Central memory CD4-positive, alpha-beta T cell (primary cell): Measurements from ENCODE around the gene SYCE3.
"Not testable (repeated sequence)": the region's sequence is repeated elsewhere in the genome, so short reads cannot be mapped to it uniquely, and the experiment has no call there.

Experiments
- DNase-seq: peaks from one replicate; pipeline ENCODE4 v3.0.0; 2022
- total RNA-seq, 3 experiments: gene quantifications; one replicate each; lab custom pipeline; 2026; lab: John Stamatoyannopoulos, UW

The SYCE3 gene, protein sequence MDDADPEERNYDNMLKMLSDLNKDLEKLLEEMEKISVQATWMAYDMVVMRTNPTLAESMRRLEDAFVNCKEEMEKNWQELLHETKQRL
- total RNA-seq, result 0 to 0.19 (median 0) reads per million in 3 experiments

DNA sequence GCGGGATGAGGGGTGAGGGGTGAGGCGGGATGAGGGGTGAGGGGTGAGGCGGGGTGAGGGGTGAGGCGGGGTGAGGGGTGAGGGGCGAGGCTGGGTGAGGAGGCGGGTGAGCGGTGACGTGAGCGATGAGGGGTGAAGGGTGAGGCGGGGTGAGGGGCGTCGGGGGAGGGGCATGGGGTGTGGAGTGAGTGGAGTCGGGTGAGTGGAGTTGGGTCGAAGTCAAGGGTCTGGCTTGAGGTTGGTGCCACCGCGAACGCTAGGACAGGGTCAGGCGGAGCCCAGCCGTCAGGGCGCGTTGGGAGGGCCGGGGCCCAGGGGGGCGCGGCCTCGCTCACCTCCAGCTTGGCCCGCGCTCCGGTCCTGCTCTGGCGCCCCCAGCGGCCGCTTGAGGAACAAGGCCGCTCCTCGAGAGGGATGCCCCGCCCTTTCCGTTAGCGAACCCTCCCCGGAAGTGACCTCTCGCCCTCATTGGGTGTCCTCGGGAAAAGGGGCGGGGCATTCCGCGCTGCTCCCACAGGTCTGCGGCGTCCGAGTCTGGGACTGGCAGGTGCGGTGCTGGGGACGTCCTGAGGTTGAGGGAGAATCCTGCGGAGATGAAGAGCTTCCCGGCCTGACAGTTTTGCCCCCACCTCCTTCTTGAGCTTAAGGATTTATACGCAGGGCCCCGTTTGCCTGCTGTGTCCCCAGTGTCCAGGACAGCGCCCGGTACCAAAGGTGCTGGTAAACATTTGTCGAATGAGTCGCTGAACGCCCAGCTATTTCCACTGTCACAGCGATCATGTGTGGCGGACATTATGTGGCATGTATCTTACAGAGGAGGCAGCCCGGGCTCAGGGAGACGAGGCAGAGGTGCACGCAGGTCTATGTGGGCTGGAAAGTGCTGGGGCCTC is at the start of gene SYCE3:
Gene SYCE3 (minus strand): TSS at position 397 of the 890 bp plus-strand sequence. CDS start 6,514 bp downstream, outside the sequence.
- DNase-seq, result peak; percentile 95

DNA sequence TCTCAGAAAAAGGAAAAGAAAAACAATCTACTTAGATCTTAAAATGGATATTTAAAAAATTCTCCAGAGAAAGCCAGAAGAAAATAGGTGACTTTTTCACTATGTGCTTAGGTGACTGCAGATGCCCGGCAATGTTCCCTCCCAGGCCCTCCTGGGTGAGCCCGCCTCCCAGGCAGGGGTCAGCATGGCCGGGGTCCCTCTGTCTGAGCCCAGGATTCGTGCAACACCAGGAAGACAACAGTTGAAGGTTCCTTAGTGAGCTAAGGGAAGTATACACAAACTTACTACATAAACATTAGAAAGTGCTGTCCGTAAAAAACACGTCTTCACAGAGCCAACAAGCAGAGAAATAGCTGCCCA is 49.4 kb upstream of the SYCE3 start:
- DNase-seq, result no peak

DNA sequence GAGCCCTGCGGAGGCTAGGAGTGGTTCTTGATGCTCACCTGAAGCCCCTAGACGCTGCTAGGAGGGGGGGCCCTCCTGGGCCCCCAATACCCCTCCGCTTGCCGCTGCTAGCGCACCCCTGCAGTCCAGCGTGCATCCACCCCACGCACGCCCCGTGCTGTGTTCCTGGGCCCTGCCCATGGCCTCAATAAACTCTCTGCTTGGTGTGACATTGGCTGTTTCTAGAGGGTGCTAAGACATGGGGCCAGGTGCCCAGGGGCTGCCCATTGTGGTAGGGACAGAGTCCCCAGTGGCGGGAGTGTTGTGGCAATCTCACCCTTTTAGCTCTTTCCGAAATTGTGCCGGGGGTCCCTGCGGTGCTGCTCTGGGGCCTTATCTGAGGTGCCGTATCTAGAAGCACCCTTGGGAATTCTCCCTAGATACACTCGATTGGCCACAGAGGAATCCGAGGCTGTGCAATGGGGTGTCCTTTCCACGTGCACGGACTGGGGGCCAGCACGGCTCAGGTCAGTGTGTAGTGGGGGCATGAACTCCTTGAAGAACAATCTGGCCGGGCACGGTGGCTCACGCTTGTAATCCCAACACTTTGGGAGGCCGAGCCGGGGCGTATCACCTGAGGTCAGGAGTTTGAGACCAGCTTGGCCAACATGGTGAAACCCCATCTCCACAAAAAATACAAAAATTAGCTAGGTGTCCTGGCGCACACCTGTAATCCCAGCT is 48.8 kb upstream of the SYCE3 start:
- no peak for DNase-seq

DNA sequence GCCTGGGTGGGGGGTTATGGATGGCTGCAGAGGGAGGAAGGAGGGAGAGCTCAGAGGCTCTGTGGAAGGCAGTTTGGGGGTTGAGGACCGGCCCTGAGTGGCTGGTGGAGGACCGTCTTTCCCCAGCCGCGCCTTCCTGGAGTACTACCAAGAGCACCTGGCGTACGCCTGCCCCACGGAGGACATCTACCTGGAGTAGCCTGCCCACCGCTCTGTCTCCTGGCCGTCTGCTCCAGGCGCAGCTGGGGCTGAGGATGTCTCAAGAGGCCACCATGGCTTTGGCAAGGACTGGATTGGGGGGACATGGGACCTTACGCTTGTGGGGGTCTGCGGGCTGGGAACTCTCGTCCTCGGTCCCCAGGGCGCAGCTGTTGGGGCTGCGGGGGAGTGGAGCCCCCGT is 47.9 kb upstream of the SYCE3 start:
- no peak for DNase-seq

DNA sequence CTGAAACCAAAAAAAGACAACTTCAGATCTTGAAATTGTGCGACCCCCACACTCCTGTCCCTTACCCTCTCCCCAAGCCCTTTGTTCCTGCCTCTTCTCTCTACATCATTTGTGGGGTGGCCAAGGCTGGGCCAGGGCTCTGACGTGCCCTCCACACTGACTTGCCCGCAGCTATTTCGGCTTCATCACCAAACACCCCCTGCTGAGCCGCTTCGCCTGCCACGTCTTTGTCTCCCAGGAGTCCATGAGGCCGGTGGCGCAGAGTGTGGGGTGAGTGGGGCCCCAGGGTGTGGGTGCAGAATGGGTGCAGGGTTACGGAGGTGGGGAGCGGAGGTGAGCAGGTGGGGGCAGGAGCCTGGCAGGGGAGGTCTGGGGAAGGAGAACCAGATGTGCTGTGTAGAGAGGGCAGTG is 47.3 kb upstream of the SYCE3 start:
- DNase-seq, result no peak

DNA sequence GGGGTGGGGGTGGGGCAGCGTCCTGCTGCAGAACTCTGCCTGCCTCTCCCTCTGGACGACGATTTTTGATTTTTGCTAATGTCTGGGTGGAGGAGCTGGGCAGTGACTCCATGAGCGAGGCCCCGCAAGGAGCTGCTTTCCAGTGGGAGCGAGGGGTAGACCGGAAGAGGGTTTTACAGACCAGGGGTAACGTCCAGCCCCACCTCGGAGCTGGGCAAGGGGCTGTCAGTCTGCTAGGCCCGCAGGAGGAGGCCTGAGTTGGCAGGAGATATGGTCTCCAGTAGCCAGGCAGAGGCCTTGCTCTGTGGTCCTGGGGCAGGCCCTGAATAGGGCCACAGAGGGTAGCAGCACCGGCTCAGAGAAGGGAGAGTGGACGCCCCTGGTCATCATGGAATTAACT is 46.9 kb upstream of the SYCE3 start:
- no peak for DNase-seq

DNA sequence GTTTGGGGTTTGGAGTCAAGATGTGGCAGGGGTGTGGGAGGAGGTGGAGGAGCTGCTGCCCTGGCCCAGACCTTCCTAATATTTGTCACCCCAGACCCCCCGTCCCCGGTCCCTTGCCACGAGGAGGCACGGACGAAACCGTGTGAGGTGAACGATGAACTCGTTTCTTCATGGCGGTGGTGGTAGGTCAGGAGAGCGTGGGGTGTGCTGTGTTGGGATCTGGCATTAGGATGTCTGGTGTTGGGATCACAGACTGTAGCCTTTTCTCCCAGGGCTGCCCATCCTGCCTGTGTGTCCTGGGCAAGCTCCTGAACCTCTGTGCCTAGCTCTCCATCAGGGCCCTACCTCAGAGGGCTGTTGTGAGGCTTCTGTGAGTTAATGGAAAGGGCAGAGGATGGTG is 46.3 kb upstream of the SYCE3 start:
- no peak for DNase-seq

DNA sequence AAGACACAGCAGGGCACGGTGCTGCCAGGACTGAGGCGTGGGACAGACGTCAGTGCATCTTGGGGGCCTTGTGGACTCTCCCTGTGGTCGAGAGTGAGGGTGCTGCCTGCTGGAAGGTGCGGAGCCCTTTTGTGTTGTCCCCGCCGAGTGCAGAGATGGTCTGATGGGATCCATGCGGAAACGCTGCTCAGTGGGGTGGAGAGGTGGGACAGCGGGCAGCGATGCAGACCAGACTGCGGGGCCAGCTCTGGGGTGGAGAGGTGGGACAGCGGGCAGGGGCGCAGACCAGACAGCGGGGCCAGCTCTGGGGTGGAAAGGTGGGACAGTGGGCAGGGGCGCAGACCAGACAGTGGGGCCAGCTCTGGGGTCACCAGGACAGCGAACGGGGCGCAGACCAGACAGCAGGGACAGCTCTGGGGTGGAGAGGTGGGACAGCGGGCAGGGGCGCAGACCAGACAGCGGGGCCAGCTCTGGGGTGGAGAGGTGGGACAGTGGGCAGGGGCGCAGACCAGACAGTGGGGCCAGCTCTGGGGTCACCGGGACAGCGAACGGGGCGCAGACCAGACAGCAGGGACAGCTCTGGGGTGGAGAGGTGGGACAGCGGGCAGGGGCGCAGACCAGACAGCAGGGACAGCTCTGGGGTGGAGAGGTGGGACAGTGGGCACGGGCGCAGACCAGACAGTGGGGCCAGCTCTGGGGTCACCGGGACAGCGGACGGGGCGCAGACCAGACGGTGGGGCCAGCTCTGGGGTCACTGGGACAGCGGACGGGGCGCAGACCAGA is 45.5 kb upstream of the SYCE3 start:
- not testable (repeated sequence) for DNase-seq

DNA sequence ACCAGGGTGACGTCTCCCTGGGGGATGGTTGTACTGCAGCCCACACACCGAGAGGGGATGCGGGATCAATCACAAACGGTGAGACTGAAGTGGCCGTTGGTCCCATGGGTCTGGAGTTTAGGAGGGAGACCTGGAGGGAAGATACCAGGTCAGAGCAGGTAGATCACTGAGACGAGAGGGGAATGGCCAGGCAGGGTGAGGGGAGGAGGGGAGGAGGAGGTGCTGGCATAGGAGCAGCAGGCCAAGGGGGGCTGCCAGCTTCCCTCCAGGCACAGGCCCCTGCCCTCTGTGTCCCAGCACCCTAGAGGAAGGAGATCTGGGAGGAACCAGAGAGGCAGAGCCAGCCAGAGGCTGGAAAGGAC is 44.9 kb upstream of the SYCE3 start:
- DNase-seq, result no peak

DNA sequence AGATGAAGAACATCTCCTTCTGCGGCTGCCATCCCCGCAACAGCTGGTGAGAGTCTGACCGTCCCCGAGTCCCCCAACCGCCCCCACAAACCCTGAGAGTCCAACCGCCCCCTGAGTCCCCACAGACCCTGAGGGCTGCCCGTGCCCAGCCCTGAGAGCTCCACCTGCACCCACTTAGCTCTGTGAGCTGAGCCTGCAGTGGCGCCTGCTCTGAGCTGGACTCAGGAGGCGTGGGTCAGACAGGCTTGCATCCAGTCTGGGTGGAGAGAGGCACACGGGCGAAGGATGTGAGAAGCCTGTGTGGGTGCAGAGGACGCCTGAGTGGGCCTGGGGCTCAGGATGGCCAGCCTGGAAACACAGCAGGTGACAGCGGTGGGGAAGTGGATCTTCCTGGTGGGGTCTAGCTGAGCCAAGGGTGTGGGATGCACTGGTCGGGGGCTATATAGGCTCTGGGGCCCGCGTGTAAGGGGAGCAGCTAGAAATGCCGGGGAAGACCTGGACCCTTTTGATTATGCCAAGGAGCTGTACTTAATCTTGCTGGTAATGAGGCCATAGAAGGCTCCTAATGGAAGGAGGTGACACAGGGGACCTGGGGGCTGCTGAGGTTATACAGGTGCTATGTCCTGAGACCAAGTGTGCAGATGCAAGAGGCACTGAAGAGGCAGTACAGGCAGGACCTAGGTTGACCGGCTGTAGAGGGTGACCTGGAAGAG is 44.4 kb upstream of the SYCE3 start:
- DNase-seq, result no peak

DNA sequence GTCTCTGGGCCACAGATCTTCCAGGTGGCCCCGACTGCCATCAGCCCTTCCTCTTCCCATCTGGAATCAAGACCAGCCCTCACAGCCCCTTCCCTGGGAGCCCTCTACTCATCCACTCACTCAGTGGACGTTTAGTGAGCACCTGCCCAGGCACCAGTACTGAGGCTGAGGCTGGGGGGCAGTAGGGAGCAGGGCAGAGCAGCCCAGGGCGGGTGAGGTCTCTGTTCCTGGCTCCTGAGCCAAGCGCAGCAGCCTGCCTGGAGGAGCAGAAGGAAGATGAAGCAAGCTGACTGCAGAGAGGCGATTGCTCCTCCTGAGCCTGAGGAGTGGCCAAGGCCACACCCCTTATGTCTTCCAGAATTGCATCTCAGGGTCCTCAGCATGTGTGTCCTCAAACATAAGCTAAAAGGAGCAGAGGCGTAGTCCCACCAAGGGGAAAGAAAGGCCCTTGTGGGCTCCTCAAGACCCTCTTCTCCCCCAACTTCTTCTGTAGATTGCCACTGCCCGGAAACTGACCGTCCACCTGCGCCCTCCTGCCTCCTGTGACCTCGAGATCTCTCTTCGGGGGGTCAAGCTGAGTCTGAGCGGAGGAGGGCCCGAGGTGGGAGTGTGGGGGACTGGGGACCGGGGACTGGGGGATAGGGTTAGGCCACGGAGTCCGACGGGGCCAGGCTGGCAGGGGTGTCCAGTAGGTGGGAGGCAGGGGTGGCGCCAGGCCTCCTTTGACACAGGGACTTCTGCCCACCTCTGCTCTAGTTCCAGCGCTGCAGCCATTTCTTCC is 43.6 kb upstream of the SYCE3 start:
- no peak for DNase-seq

DNA sequence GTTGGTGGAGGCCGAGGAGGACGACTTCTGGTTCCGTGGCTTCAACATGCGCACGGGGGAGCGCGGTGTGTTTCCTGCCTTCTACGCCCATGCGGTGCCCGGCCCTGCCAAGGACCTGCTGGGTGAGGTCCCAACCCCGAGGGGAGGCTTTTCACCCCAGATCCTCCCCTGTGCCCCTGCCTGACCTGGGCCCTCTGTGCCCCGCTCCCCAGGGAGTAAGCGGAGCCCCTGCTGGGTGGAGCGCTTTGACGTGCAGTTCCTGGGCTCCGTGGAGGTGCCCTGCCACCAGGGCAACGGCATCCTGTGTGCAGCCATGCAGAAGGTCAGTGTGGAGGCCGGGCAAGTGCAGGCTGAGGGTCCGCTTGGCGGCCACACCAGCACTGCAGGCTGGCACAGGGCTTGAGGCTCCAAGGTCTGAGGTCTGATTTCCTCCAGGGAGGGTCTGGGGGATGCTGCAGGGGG is 42.9 kb upstream of the SYCE3 start:
- no peak for DNase-seq

DNA sequence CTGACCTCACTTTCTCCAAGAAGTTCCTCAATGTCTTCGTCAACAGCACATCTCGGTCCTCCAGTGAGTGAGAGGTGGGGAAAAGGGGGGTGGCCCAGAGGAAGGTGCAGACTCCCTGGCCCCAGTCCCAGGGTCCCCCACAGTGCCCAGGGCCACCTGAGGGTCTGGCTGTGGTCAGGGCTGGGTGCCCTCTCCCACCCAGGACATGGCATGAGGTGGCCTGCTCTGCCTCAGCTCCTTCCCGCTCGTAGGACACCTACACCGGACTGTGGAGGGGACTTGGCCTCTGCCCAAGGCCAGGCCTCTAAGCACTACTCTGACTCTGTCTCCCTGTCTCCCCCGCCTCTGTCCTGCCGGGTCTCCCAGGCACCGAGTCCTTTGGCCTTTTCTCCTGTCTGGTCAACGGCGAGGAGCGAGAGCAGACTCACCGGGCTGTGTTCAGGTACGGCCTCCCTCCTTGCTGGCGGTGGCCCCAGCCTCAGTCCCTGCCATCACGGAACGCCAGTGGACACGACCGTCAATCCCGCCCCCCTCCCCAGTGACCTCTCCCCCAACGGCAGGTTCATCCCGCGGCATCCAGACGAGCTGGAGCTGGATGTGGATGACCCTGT is 42.4 kb upstream of the SYCE3 start:
- DNase-seq, result no peak

DNA sequence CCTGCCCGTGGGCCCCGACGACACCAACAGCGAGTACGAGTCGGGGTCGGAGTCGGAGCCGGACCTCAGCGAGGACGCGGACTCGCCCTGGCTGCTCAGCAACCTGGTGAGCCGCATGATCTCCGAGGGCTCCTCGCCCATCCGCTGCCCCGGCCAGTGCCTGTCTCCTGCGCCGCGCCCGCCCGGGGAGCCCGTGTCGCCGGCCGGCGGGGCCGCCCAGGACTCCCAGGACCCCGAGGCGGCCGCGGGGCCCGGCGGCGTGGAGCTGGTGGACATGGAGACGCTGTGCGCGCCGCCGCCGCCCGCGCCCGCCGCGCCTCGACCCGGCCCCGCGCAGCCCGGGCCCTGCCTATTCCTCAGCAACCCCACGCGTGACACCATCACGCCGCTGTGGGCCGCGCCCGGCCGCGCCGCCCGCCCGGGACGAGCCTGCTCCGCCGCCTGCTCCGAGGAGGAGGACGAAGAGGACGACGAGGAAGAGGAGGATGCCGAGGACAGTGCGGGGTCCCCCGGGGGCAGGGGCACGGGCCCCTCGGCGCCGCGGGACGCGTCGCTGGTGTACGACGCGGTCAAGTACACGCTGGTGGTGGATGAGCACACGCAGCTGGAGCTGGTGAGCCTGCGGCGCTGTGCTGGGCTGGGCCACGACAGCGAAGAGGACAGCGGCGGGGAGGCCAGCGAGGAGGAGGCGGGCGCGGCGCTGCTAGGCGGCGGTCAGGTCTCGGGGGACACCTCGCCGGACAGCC is 41.7 kb upstream of the SYCE3 start:
- no peak for DNase-seq

DNA sequence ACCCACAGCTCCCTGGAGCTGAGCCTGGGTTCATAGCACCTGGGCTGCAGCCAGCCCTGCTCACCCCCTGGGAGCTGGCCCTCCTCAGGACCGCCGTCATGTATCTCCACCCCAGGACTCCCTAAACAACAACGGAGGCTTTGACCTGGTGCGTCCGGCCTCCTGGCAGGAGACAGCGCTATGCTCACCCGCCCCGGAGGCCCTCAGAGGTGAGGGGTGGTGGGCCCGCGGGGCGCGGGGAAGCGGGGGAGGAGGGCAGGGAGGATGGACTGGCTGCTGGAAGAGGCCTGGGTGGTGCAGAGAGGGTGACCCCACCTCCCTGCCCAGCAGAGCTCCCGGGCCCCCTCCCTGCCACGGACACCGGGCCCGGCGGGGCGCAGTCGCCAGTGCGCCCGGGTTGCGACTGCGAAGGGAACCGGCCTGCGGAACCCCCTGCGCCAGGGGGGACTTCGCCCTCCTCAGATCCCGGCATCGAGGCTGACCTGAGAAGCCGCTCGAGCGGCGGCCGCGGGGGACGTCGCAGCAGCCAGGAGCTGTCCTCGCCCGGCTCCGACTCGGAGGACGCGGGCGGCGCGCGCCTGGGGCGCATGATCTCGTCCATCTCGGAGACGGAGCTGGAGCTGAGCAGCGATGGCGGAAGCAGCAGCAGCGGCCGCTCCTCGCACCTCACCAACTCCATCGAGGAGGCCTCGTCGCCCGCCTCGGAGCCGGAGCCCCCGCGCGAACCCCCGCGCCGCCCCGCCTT is 41.0 kb upstream of the SYCE3 start:
- no peak for DNase-seq

DNA sequence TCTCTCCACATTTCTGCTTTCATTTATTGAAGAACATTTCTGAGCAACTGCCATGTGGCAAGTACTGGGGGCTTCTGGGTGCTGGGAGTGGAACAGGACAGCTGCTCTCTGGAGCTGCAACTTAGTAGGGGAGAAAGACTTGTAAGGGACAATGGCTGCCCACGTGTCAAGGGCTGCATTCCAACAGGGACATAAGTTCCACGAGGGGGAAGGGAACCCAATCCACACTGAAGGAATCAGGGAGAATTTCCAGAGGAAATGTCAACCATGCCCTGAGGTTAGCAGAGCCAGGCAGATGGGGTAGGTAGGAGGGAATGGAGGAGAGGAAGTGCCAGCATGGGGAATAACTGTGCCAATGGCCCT is 39.6 kb upstream of the SYCE3 start:
- no peak for DNase-seq

DNA sequence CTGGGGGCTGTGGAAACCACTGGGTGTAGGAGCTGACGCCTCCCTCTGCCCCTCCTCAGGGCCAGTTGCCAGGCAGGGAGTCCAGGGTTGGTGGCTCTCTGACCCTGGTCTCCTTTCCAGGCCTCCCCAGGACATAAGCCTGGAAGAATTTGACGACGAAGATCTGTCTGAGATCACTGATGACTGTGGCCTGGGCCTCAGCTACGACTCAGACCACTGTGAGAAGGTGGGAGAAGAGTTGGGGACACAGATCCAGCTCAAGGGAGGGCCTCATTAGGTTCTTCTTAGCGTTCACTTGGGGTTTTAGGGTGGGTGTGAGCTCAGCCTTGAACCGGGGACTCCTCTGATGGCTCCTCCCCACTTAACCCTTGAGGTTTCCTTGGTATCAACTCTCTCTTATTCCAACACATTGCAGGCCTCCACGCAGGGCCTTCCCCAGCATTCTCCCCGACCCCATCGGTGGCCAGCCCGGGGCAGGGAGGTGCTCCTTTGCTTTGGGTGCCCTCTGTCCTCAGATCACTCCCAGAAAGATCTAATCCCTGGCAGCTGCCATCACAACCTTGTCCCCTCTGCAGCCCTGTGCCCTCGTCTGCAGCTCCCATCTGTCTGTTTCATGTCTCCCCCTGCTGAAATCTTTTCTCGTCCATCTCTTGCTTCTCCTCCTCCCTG is 39.1 kb upstream of the SYCE3 start:
- no peak for DNase-seq

DNA sequence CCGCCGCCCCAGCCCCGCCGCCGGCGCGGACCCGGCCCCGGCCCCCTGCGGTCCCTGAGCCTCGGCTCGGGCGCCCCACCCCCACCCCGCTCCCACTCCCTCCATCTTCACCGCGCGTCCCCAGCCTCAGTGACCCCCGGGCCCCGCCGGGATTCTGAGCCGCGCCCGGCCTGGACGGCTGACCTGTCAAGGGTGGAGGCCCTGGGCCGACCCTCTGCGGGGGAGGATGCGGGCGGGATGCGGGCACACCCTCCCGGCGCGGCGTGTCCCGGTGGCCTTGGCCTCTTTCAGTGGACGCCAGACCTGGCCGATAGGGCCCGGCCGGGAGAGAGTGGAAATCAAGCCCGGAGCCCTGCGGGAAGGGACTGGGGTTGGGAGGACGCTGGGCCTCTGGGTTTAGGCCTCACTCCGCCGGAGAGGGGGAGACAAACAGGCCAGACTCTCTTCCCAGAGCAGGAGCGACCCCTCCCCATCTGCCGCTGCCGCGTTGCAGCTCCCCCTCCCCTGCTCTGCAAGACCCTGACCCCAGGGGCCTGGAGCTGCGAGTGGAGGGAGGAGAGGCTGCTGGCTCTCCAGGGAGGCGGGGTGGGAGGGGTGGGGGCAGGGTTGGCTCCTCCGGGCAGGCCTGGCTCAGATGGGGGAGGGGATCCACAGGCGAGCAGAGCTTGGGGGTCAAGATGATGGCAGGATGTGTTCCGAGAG is 38.4 kb upstream of the SYCE3 start:
- DNase-seq, result no peak
